ENCODE results near the gene ELAVL3.

GRCh38 chr19:11405846-11406643 is 74.8 kb downstream of the ELAVL3 start:
- TF ChIP-seq CTCF (IDR thresholded peaks at IDR 0.05) (no peak), POLR2A (IDR thresholded peaks at IDR 0.05) (no peak)
